Forelimb muscle (tissue), 1 donor: ENCODE data around the gene PRKCB. TPM values are rescaled to one million over a fixed set of nuclear protein-coding genes. Genes with fewer than 3 reads are reported as not detected.

ENCODE experiments used
- DNase-seq: peaks from one replicate; pipeline ENCODE4 v3.0.0-alpha.2; 2013; ENCODE audit warnings: low read depth
- polyA plus RNA-seq: library from polyadenylated mRNA; unstranded; fragments of 120-200 nt; gene quantifications from one replicate; pipeline ENCODE4 v1.2.1, GENCODE V29; 2013; ENCODE audit not compliant: insufficient read length

The PRKCB gene
- polyA plus RNA-seq: 1.2 TPM

GRCh38 chr16:23835390-23836077 lies at the start of gene PRKCB:
PRKCB (plus strand) TSS chr16:23835983.
- no peak for DNase-seq

DNA sequence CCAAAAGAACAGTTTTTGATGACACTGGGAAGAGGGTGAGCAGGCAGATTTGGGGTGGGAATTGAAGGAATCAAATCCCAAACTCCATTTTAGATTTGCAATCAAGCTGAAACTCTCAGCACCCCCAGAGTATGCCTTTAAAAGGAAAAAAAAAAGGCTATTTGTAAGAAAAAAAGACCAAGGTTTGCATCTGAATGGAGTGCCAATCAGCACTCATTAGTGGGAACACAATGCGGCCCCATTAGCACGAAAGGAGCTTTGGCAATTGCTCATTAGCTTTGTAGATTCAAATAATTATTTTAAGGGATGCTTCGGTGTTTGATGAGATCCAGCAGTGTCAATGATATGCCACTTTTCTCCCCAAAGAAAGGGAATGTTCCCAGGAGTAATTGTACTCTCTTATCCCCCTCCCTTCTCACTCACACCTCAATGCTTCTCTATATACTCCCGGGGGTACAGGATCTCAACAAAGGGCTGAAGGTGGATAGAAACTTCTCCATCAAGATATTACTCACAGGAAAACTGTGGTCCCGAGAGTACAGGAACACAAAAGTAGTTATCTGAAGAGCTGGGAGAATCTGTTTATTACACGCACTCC lies 48.7 kb upstream of the PRKCB start:
- no peak for DNase-seq

DNA sequence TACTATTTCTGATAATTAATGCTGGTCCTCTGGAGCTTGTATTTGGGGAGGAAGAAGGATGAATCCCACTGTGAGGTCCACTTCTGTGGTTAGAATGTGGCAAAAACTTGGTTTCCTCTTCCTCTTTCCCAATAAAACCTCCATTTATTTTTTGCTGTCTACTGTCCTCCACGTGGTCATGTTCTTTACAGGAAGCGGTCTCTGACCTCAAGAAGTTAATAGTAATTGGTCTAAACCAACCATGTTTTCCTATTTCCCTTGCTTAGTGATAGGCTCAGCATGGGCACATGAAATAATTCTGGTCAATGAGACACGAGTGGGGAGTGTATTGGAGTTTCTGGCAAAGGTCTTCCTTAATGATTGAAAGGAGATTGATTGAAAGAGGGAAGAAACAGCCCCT lies 47.1 kb upstream of the PRKCB start:
- DNase-seq: no peak

- DNase-seq: no peak
Observed at GRCh38 chr16:23795378-23795777, 40.4 kb upstream of the PRKCB start.

- no peak for DNase-seq
Observed at GRCh38 chr16:23796941-23797340, 38.8 kb upstream of the PRKCB start.

DNA sequence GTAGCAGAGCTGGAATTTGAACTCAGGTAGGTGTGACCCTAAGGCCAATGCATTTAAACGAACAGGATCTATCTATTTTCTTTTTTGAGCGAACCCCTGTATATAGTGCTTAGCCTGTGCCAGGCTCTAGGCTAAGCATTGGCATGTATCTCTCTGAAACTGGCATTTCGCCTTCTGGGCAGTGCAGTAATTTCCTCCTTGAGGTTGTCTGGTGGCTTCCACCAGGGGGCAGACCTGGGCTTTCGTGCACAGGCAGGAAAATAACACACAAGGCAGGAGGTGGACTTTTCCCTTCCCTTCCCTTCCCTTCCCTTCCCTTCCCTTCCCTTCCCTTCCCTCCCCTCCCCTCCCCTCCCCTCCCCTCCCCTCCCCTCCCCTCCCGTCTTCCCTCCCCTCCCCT lies 34.4 kb upstream of the PRKCB start:
- DNase-seq: peak; percentile 13

DNA sequence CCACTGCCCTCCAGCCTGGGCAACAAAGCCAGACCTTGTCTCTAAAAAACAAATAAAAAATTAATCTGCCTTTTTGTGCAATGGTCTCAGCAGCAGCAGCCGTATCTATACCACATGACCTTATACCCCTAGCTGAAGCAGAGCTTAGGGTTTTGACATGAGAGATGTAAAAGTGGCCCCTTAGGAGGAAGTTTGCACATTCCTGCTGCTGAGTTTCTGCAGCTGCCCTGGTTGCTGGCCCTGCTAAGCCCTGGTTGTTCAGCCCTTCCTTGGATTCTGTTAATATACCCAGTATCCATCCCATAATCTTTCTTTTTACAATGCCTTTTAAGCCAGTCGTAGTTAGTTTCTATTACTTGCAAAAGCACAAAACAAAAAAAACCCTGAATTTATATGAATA lies 33.0 kb upstream of the PRKCB start:
- DNase-seq: no peak

- DNase-seq: no peak
Observed at GRCh38 chr16:23803591-23804123, 32.1 kb upstream of the PRKCB start.

- DNase-seq: no peak
Observed at GRCh38 chr16:23807028-23807427, 28.8 kb upstream of the PRKCB start.

- DNase-seq: no peak
Observed at GRCh38 chr16:23821467-23821866, 14.3 kb upstream of the PRKCB start.

DNA sequence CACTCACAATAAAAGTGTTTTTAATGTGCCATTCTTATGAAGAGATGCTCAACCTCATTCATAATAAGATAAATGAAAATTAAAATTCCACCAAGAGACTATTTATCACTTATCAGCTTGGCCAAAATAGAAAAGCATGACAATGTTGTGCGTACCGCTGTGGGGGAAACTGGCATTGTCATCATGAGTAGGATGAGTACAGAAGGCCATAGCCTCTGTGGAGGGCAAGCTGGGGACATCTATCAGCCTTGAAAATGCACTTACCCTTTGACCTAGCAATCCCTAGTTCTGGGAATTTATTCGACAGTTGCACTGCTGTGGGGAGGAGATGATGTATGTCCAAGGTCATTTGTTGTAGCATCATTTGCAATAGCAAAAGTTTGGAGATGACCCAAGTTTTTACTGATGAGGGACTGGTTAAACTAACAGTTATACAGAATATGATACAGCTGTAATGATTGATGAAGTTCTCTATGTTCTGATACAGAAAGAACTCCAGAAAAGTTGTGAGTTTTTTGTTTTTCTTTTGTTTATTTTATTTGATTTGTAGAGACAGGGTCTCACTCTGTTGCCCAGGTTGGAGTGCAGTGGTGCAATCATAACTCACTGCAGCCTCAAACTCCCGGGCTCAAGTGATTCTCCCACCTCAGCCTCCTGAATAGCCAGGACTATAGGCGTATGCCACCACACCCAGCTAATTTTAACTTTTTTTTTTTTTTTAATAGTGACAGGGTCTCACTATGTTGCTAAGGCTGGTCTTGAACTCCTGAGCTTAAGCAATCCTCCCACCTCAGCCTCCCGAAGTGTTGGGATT lies 13.7 kb upstream of the PRKCB start:
- no peak for DNase-seq

DNA sequence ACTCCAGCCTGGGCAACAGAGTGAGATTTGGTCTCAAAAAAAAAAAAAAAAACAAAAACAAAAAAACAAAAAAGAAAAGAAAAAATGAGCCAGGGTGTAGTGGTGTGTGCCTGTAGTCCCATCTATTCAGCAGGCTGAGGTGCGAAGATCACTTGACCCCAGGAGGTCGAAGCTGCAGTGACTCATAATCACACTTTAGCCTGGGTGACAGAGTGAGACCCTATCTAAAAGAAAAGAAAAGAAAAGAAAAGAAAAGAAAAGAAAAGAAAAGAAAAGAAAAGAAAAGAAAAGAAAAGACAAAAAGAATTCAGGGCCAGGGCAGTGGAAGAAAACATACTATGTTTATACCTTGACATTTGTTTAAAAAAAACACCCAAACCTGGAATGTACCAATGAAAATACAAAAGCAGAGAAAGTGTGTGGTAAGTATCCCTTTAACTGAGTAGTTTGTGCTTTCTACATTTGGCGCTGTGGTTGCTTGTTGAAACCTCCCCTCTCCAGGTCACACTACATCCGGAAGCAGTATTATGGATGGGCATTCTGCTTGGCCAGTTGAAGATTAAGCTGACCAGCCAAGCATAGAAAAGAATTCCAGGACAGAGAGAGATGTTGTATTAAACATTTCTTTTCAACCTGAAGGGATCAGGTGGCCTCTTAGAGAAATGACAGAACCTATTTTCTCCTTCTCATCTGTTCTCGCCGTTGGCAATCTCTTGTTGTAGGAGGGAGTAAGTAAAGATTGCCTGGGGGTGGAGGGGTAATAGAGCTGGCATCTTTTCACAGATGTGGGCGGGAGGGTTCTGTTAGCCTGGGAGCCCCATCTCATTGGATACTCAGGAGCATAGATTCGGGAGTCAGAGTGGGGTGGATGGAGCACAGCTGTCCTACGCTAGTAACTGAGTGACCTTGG lies 12.1 kb upstream of the PRKCB start:
- DNase-seq: no peak

- no peak for DNase-seq
Observed at GRCh38 chr16:23824909-23825308, 10.9 kb upstream of the PRKCB start.

GRCh38 chr16:23826528-23827045 lies 9.2 kb upstream of the PRKCB start:
- no peak for DNase-seq

GRCh38 chr16:23827057-23827456 lies 8.7 kb upstream of the PRKCB start:
- no peak for DNase-seq

DNA sequence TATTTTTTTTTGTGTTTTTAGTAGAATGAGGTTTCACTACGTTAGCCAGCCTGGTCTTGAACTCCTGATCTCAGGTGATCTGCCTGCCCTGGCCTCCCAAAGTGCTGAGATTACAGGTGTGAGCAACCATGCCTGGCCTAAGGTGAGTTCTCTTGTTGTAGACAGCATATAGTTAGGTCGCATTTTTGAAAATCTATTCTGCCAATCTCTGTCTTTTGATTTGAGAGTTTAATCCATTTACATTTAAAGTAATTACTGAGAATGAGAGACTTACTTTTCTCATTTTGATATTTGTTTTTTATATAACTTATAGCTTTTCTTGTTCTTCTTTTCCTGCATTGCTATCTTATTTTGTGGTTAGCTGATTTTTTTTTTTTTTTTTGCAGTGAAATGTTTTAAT lies 6.3 kb upstream of the PRKCB start:
- no peak for DNase-seq

DNA sequence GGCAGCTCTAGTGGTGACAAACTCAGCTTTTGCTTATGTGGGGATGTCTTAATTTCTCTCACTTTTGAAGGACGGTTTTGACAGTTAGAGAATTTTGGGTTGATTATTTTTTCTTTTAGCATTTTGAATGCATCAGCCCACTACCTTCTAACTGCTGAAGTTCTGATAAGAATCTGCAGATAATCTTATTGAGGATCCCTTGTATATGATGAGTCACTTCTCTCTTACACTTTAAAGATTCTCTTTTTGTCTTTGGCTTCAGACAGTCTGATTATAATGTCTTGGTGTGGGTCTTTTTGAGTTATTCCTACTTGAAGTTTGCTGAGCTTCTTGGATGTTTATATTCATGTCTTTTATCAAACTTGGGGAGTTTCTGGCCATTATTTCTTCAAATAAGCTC lies 5.5 kb upstream of the PRKCB start:
- no peak for DNase-seq

GRCh38 chr16:23832882-23833281 lies 2.9 kb upstream of the PRKCB start:
- DNase-seq: no peak

DNA sequence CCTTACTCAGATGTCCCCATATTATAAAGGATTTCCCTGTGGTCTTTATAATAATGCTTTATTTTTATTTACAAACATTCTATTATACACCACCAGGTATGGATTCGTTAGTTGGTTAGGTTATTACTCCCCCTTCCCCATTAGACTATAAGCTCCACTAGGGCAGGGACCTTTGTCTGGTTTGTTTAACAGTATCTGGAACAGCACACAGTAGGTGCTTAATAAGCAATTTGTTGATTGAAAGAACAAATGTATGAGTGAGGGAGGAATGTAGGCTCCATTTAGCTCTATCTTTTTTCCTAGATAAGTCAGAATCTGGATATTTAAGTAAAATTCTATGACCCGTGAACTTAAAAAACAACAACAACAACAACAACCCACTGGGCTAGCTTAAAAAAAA lies 2.3 kb upstream of the PRKCB start:
- no peak for DNase-seq

GRCh38 chr16:23833960-23834685 lies 1.7 kb upstream of the PRKCB start:
- no peak for DNase-seq

DNA sequence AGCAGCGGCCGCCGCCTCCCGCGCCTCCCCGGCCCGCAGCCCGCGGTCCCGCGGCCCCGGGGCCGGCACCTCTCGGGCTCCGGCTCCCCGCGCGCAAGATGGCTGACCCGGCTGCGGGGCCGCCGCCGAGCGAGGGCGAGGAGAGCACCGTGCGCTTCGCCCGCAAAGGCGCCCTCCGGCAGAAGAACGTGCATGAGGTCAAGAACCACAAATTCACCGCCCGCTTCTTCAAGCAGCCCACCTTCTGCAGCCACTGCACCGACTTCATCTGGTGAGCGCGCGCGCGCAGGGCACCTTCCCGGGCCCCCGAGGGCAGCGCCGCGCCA lies 258 bp downstream of the PRKCB start:
- no peak for DNase-seq
